AG09319 (cell line): ENCODE results near the gene BICDL2.
"Not testable (repeated sequence)": the region's sequence is repeated elsewhere in the genome, so short reads cannot be mapped to it uniquely, and the experiment has no call there.

ENCODE experiments used
- DNase-seq: peaks from one replicate; pipeline ENCODE4 v3.0.0-alpha.2; 2010; ENCODE audit warnings: low read depth; ENCODE audit errors: extremely low read depth
- CTCF ChIP-seq: IDR thresholded peaks from 2 replicates; pipeline ENCODE4 v1.5.1; 2011; ENCODE audit warnings: low read depth, mild to moderate bottlenecking, inconsistent platforms, low read length, moderate library complexity

Gene BICDL2

GRCh38 chr16:3054965-3055733 is 18.4 kb upstream of the BICDL2 start:
- no peak for DNase-seq
- TF ChIP-seq CTCF = no peak

- DNase-seq = not testable (repeated sequence)
Measured at GRCh38 chr16:3053330-3053710, 16.6 kb upstream of the BICDL2 start.

GRCh38 chr16:3052571-3053329 is 16.0 kb upstream of the BICDL2 start:
- not testable (repeated sequence) for DNase-seq

GRCh38 chr16:3051494-3051893 is 14.8 kb upstream of the BICDL2 start:
- TF ChIP-seq CTCF = no peak
- DNase-seq = no peak

- no peak for DNase-seq
Measured at GRCh38 chr16:3051009-3051408, 14.3 kb upstream of the BICDL2 start.

GRCh38 chr16:3050487-3050886 is 13.7 kb upstream of the BICDL2 start:
- no peak for DNase-seq
- no peak for TF ChIP-seq CTCF

More at GRCh38 chr16:3051009-3051408, 14.3 kb upstream of the BICDL2 start:
- no peak for TF ChIP-seq CTCF

- TF ChIP-seq CTCF = no peak
- DNase-seq = no peak
Measured at GRCh38 chr16:3049921-3050481, 13.3 kb upstream of the BICDL2 start.

GRCh38 chr16:3047387-3047720 is 10.6 kb upstream of the BICDL2 start:
- no peak for TF ChIP-seq CTCF
- DNase-seq = no peak
